NCI-H1417 treated with DMSO at 0.1 percent for 48 hours (cell line): ENCODE results near the gene OSGIN1.

Source experiments
- DNase-seq: peaks from one replicate; lab custom pipeline; 2025; lab: John Stamatoyannopoulos, UW

Gene OSGIN1

DNA sequence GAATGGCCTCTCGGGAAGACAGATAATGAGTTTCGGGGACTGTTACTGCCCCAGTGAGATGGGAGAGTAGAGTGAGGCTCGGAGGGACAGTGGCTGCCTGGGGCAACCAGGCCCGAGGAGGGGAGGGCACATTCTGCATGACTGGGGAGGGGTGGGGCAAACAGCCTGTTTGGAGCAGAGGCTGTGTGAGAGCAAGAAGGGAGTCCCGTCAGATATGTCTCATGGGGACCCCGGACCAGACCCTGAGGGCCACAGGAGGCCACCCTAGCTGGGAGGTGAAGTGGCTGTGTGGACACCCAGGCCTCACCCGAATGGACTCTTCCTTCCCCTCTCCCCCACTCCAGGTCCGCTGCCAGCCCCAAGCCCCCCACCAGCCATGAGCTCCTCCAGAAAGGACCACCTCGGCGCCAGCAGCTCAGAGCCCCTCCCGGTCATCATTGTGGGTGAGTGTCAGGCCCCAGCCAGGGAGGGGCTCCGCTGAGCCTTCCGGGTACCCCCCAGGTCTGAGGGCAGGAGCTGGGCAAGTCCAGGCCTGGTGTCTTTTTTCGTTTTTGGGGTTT is 4.3 kb downstream of the OSGIN1 start:
- DNase-seq: no peak

DNA sequence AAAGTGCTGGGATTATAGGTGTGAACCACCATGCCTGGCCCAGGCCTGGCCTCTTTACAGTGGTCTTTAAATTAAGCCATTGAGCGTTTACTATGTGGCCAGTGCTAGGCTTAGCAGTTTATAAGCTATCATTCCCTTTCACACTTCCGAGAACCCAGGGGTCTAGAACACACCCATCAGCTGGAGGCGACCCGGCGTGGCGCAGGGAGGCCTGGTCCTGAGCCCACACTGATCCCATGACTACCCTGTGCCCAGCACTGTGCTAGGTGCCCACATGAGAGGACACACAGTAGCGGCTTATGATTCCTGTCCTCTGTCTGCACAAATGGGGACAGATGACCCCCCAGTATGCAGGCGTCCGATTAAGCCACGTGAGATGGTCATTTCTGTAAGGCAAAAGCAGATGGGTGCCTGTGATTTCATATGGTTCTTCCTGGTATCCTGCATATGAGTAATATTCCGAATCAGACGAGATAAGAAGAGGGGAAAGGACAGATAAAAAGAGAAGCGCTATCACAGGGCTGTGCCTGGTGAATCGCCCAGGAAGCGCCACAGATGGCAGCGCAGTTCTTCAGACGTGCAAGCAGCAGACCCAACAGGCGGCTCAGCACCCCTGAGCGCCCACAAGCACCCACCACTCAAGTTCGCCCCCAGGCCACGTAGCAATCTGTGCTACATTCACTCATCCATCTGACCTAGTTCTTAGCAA is 5.3 kb downstream of the OSGIN1 start:
- DNase-seq: no peak

DNA sequence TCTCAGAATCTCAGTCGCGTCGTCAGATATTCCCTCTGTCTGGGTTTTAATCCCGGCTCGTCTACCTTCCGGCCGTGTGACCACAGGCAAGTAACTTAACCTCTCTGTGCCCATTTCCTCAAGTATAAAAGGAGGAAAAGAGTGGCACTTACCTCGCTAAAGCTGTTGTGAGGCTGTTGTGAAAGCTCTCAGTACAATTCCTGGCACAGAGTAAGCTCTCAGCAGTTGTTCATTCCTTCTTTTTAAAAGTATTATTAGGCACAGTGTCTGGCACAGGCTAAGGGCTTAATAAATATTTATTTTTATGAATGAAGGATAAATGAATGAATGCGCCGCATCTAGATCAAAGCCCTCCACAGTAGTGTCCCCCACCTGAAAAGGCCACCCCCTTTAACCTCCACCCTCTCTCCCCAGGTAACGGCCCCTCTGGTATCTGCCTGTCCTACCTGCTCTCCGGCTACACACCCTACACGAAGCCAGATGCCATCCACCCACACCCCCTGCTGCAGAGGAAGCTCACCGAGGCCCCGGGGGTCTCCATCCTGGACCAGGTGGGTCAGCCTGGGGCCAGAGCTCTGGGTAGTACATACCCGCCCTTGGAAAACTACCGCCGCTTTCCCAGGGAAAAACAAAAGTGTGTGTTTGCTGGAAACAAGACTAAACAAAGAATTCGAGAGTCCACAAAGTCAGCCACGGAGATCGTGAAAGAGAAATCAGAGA is 6.0 kb downstream of the OSGIN1 start:
- no peak for DNase-seq

DNA sequence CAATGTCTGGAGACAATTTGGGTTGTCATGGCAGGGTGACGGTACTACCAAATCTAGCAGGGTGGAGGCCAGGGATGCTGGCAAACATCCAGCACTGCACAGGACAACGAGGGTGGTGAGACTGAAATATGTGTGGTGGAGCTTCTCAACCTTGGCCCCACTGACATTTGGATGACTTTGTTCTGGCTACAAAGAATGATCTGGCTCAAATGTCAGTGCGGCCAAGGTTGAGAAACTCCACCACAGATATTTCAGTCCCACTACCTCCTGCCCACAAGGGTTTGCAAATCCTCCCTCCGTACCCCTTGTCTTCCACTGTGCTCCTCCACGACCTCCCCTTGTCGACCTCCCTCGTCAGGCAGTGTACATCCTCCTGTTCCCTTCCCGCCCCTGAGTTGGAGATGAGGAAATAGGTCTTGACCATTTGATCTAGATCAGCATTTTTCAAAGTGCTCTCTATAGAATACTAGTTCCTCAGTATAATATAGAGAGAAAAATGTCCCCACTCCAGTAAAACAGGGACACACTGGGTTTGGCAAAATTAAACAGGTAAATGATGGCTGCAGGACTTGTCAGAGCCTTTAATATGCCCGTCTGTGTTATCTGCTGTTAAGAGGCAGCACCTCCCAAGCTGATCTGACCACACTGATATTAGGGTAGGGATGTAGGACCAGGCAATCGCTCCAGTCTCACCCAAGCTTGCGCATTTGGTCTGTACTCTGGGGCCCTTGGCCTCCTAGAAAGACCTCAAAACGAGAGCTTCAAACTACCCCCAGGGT is 6.8 kb downstream of the OSGIN1 start:
- no peak for DNase-seq

DNA sequence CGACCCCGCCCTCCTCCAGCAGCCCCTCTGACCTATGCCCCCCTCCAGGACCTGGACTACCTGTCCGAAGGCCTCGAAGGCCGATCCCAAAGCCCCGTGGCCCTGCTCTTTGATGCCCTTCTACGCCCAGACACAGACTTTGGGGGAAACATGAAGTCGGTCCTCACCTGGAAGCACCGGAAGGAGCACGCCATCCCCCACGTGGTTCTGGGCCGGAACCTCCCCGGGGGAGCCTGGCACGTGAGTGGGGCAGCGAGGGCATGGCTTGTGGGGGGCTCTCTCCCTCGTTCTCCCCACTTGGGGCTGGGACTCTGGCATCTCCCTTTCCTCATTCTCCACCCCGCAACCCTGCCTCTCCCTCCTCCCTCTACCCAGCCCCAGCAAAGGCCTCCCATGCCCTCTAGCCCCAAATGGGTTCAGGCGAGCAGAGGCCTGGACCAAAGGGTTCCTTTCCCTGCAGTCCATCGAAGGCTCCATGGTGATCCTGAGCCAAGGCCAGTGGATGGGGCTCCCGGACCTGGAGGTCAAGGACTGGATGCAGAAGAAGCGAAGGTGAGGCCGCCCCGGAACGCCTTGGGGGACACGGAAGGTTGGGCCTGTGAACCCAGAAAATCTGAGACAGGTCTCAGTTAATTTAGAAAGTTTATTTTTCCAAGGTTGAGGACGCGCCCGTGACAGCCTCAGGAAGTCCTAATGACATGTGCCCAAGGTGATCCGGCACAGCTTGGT is 7.6 kb downstream of the OSGIN1 start:
- no peak for DNase-seq

DNA sequence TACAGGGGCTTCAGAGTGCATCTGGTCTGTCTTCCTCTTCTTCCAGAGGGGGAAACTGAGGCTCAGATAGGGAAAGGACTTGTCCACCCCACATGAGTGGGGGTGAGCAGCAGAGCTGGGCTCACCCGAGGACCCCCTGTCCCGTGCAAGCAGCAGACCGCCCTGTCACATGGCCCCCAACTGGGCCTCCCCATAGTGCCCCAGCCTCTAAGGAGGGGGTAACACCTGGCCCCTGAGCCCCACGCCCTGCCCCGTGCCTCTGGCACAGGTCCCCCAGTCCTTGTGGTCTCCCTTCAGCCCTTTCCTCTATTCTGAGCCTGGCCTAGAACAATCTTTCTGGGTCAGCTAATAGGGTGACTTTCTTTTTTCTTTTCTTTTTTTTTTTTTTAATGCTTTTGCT is 8.6 kb downstream of the OSGIN1 start:
- DNase-seq: no peak

DNA sequence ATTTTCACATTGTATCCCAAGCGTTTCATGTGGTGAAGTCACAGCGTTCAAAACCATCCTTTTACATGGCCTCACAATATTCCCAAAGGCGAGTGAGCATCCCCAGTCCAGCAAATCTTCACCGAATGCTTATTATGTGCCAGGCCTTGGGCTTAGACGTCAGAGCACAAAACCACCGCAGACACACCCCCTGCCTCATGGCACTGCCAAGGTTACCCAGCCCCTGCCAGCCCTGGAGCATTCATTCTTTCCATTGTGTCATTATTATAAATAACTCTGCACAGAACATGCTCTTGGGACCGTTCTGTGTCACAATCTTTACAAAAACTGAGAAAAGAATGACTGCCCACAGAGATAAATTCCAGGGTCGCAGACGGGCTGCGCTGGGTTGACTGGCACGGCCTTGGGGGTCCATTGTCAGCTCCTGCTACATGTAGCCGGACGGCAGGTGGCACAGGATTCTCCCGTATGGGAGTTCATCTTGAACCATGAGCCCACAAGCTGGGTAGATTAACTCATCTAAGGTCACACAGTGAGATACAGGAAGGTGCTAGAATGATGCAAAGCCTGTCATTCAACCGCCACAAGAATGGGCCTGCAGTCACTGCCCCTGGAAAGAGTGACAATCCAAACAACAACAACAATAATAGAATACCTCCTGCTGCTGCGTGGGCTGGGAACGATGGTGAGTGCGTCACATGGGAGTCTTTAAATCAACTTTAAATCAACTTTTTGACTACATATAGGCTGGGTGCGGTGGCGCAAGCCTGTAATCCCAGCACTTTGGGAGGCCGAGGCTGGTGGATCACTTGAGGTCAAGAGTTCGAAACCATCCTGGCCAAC is 10.5 kb downstream of the OSGIN1 start:
- DNase-seq: no peak

DNA sequence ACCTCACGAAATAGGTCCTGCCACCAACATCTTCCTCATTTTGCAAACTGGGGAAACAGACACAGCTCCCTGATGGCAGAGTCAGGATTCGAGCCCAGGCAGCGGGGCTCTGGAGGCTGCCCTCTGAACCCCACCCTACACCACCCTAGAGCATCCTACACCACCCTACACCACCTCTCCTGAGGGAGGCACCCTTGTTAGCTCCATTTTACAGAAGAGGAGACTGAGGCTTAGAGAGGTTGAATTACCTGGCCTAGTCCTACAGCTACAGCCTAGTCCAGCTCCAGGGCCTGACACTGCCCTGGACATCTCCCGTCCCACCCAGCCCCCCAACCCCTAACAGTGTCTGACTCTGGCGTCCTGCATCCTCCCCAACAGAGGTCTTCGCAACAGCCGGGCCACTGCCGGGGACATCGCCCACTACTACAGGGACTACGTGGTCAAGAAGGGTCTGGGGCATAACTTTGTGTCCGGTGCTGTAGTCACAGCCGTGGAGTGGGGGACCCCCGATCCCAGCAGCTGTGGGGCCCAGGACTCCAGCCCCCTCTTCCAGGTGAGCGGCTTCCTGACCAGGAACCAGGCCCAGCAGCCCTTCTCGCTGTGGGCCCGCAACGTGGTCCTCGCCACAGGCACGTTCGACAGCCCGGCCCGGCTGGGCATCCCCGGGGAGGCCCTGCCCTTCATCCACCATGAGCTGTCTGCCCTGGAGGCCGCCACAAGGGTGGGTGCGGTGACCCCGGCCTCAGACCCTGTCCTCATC is 11.8 kb downstream of the OSGIN1 start:
- no peak for DNase-seq

DNA sequence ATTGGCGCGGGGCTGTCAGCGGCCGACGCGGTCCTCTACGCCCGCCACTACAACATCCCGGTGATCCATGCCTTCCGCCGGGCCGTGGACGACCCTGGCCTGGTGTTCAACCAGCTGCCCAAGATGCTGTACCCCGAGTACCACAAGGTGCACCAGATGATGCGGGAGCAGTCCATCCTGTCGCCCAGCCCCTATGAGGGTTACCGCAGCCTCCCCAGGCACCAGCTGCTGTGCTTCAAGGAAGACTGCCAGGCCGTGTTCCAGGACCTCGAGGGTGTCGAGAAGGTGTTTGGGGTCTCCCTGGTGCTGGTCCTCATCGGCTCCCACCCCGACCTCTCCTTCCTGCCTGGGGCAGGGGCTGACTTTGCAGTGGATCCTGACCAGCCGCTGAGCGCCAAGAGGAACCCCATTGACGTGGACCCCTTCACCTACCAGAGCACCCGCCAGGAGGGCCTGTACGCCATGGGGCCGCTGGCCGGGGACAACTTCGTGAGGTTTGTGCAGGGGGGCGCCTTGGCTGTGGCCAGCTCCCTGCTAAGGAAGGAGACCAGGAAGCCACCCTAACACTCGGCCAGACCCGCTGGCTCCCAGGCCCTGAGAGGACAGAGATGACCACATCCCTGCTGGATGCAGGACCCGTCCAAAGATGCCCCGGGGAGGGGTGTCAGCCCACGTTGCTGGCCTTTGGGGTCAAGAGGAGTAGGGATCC is 12.6 kb downstream of the OSGIN1 start:
- no peak for DNase-seq

DNA sequence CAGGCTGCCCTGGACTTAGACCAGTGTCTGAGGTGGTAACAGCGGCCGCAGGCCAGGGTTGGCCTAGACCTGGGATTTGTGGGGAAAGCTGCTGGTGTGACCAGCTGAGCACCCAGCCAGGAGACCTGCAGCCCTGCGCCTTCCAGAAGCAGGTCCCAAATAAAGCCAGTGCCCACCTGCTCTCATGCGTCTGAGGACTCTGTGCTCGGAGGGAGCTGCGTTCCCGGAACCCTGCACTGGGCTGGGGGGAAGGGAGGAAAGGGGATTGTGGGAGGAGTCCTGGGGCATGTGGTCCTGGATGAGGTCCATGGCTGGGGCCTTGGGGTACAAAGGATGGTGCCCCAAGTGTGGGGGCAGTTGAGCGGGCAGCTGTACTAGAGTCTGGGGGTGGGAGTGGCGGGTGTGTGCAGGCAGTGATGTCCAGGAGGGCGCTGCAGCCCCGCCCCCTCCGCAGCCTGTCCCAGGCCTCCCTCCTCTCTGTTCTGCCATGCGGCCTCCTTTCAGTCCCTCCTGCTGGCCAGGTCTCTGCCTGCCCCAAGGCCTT is 13.2 kb downstream of the OSGIN1 start:
- DNase-seq: no peak

DNA sequence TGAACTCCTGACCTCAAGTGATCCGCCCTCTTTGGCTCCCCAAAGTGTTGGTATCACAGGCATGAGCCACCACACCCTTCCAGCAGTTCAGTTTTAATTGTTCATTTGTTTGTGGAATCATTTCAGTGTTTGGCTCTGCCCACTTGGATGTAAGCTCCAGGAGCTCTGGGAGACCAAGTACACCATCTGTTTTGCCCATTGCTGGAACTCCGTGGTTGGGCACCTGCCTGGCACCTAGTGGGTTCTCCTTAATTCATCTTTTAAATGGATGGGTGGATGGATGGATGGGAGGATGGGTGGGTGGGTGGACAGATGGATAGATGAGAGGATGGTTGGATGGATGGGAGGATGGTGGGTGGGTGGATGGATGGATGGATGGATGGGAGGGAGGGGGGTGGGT is 14.1 kb downstream of the OSGIN1 start:
- no peak for DNase-seq

DNA sequence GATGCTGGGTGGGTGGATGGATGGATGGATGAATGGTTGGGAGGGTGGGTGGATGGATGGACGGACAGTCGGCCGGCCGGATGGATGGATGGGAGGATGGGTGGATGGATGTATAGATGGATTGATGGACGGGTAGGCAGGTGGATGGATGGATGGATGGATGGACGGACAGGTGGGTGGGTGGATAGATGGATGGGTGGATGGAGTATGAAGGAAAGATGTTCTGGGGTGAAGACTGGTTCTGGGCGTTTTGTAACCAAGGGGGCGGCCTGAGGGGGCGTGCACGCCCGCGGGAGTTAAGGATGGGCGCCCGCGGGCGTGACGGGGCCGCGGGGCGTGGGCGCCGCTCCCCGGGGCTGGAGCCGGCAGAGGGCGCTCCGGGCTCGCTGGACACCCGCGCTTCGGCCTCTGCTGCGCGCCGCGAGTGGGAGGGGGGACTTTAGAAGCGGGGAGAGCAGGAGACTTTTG is 14.8 kb downstream of the OSGIN1 start, which contains the start of gene NECAB2:
NECAB2 (plus strand) TSS at position 407 of the 468 bp plus-strand sequence. CDS start 405 bp downstream, outside the sequence.
- DNase-seq: no peak

DNA sequence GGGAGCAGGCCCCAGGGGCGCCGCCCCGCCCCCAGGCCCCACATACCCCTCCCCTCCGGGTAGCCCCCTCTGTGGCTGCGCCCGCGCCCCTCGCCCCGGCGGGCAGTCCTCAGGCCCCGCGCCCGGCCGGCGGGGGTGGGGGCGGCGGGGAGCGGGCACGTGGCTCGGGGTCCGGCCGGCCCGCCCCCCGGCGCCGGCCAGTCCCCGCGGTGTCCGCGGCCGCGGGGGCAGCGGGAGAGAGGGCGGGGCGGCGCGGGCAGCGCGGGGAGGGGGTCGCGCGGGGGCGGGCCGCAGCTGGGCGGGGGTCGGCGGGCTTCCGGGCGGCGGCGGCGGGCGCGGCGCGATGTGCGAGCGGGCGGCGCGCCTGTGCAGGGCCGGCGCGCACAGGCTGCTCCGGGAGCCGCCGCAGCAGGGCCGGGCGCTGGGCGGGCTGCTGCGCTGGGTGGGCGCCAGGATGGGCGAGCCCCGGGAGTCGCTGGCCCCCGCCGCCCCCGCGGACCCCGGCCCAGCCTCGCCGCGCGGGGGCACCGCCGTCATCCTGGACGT is 15.3 kb downstream of the OSGIN1 start:
- no peak for DNase-seq

DNA sequence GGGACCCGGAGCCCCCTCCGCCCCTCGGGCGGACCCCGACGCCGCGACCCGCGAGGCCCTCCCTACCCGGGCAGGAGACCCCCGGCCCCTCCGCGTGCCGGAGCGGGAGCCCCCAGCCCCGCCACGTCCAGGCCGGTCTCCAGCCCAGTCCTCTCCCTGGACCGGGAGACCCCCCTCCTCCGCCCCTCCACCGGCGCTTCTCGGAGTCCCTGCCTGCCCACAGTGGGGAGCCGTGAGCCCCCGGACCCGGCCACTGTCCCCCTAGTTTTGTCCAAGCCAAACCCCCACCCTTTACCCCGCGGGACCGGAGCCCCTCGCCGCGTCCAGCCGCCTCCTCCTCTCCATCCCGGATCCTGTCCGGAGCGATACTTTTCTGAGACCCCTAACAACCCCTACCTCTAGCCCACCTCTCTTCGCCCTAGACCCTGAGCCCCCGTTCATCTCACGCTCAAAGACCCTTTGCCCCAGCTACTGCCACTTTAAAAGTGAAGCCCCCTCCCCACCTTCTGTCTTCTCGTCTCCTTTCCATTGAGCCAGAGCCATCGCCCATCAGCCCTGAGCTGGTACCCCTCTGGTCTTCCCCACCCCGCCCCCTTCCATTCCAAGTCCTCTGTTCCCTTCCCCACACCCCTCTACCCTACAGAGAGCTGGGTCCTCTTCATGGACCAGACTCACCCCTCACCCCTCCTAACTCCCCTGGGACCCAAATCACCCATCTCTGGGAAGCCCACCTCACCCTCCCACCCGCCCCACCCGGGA is 16.0 kb downstream of the OSGIN1 start:
- no peak for DNase-seq

DNA sequence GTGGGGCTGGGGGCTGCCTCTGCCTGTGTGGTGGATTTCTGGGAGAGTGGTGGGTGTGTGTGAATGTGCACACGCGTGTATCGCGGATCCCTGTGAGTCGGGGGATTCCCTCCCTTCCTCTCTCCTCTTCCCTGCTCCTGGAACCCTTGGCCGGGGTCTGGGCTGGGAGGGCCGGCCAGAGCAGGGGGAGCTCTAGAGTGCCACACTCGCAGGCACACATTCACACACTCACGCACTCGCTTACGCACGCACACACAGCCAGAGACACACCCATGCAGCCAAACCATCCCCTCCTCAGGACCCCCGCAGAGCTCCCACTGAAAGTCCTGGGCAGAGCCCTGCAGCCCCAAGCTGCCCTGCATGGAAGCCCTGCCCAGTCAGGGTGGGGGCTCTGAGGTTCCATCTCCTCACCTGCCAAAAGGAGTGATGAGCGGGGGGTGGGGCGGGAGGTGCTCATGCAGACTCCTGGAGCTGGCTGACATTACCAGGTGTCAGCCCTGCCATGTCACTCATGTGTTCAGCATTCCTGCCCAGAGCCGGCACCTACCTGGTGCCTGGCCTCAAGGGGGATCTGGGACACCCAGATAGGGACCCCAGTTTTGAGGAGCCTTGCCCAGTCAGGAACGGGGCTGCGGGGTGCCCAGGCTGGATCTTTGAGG is 16.9 kb downstream of the OSGIN1 start:
- no peak for DNase-seq

DNA sequence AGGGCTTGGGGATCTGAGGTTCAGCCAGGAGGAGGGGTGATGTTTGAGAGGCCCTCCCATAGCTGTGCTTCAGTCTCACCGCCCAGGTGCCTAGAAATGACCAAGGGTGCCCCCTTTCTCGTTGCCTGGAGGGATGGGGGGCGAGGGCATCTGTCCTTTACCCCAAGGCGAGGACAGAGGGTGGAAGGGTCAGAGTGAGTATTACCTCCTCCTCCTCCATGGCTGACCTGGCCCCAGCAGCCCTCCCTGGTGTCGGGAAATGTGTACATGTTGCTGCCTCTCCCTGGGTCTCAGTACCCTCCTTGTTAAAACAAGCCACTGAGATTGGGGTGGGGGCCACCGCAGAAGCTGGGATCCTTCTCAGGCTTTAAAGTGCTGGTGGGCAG is 17.4 kb downstream of the OSGIN1 start:
- DNase-seq: no peak
